ENCODE measurements around the gene FRAS1.

The FRAS1 gene

DNA sequence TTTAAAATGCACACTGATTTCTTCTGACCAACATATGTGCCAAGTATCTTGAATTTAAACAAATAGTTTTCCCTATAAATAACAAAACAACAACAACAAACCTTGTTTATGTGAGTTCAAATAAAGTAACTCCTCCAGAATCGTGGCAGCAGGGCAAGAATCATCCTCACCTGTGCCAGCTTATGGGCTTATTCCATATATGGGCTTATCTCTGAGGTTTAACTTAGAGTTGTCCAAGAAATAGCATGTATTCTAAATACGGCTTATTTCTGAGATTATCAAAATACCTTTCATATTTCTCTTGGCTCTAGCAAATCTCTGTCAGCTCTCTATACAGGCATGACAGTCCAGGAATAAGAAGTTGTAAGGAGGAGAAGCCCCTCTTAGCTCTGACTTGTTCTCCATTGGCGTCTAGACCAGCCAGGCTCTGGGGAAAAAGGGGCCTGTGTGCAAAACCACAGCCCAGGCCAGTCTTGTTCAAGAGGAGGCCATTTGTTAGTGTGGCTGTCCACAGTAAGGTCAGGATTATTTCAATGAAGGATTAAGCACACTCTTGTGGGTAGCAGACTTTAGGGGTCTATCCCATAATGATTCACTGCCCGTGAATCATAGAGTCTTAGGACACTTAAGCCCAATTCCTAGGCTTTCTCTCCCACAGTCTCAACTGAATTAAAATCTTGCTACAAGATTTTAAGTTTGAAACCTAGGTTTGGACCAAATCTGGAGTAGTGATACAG lies 63.2 kb downstream of the FRAS1 start:
- no peak for DNase-seq

GRCh38 chr4:78121338-78121904 lies 64.3 kb downstream of the FRAS1 start:
- no peak for DNase-seq

- peak; percentile 42 to 46 for DNase-seq
Observed at GRCh38 chr4:78125834-78126331, 68.8 kb downstream of the FRAS1 start.

GRCh38 chr4:78129383-78130108 lies 72.4 kb downstream of the FRAS1 start:
- no peak for DNase-seq

DNA sequence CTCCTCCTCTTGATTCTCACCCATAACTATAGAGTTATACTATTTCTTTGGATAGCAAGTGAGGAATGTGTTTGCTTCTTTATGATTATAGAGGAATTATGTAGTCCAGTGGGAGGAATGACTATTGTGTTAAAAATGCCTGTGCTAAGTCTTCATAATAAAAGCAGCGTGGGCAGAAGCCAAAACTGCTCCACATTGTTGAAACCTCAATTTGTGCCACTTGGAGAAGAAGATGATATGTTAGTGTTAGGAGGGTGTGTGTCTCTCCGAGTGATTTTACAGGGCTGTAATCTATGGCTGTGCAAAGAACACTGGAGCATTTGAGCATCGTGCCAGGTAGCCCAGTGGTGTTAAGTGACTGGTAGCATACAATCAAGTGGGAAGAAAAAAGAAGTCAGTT lies 74.3 kb downstream of the FRAS1 start:
- no peak for DNase-seq

DNA sequence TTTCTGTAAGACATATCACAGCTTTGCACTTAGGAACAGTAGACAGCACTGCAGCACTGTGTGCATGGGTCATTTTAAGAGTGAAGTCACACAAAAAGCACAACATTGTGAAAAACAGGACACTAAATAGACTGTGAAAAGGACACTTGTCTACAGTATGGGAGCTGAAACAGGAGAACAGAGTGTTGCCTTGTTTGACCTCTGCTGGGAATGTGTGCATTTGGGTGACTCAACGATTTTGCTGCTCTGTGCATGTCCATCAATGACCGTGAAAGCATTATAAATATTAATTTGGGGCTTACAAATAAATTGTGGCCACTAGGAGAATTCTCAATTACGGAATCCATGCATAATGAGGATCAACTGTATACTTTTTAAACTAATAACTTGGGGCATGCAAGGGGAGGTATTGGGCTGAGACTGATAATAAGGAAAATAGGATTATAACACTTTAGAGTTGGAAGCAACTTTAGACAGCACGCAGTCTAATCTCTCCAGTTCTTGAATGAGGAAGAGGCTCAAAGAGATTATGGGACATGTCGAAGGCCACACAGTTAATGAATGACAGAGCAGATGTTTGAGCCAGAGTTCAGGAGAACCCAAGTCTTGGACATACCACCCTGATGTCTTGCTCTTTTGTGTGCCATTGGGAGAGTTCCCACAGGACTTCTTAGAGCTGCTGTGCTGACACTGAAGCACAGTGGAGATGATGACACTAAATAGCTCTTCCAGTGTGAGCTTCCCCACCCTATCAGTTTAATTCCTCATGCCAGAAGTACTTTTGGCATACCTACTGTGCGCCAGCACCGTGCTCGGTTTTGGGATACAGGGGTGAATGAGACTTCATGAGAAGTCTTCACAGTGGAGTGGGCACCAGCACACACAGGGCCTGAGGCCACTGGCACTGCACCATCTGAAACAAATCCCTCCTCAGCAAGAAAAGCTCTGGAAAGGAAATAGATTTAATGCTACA lies 79.3 kb downstream of the FRAS1 start:
- no peak for DNase-seq

DNA sequence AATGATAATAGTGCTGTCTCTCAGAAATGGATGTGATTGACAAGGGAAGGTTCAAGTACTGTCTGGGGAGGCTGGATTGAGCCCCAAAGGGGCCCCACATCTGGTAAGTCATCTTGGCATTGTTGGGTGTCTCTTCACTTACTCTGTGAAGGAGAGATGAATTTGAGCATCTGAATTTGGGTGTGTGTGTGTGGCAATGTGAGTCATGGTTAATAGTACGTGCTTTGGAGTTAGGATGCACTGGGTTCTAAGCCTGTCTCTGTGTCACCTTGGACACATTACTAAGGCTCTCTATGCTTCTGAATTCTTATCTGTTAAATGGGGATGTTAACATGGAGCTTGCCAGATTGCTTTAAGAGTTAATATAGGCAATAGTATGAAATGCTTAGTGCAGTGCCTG lies 80.4 kb downstream of the FRAS1 start:
- DNase-seq, result no peak

GRCh38 chr4:78138252-78138651 lies 81.1 kb downstream of the FRAS1 start:
- no peak for DNase-seq

GRCh38 chr4:78143634-78144033 lies 86.5 kb downstream of the FRAS1 start:
- DNase-seq, result no peak

- DNase-seq, result no peak
Observed at GRCh38 chr4:78145008-78145407, 87.9 kb downstream of the FRAS1 start.

GRCh38 chr4:78145622-78146021 lies 88.5 kb downstream of the FRAS1 start:
- DNase-seq, result no peak

- no peak for DNase-seq
Observed at GRCh38 chr4:78149751-78150542, 92.8 kb downstream of the FRAS1 start.

GRCh38 chr4:78150543-78150864 lies 93.4 kb downstream of the FRAS1 start:
- DNase-seq, result no peak

DNA sequence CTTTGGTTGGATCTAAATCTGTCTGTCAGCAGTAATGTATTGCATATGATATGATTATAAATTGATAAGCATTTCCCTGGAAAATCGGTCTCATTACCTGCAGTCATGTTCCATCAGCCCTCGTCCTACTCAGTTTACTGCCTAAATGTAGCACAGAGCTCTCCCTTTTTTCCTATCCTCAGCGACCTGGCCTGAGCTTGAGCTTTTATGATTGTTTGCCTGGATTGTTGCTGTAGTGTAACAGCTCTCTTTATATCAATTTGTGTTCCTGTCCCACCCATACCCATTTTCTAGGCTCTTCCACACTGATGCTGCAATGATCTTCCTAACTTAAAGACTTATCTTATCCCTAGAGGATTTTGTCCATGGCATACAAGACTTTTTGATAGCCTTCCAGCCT lies 95.7 kb downstream of the FRAS1 start:
- no peak for DNase-seq

- DNase-seq, result no peak
Observed at GRCh38 chr4:78154972-78155590, 98.0 kb downstream of the FRAS1 start.

DNA sequence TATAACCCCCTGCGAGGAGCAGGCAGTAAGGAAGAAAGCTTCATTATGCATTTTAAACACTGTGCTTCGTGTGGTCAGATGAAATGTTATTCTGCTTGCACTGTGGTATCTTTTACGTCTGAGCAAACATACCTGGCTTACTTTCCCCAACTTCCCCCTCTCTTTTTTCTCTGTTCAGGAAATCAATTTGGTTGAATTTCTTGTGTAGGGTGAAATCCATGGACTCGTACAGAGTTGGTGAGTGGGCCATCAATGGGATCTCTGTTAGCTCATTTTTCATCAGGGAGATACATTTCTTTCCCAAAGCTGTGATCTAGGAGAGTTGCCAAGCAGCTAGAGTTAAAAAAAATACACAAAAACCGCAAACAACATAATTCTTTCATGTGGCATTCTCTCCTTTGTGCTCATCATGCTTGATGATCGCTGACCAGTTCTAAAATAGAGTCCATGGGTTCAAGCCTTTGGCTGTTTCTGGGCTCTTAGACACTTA lies 98.5 kb downstream of the FRAS1 start:
- no peak for DNase-seq

- DNase-seq, result no peak
Observed at GRCh38 chr4:78156520-78156919, 99.4 kb downstream of the FRAS1 start.

DNA sequence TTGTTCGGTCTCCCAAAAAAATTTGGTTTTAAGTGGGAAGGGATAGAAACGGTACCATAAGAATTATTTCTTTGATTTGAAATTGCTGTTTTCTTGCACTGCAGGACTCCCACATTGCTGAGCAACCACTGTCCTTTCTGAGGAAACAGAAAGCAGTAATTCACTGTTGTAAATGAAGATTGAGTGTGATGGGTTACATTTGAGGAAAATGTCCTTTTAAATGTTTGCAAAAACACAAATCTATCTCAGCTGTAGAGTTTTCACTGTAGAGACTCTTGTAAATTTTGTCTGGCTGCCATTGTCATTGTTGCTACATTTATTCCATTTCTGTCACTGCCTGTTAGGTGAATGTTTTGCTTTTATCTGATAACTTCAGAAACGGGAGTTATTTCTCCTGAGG lies 105.2 kb downstream of the FRAS1 start:
- DNase-seq, result no peak

GRCh38 chr4:78162821-78163220 lies 105.7 kb downstream of the FRAS1 start:
- DNase-seq, result no peak

GRCh38 chr4:78165758-78166157 lies 108.6 kb downstream of the FRAS1 start:
- DNase-seq, result no peak

GRCh38 chr4:78166622-78167021 lies 109.5 kb downstream of the FRAS1 start:
- no peak for DNase-seq

DNA sequence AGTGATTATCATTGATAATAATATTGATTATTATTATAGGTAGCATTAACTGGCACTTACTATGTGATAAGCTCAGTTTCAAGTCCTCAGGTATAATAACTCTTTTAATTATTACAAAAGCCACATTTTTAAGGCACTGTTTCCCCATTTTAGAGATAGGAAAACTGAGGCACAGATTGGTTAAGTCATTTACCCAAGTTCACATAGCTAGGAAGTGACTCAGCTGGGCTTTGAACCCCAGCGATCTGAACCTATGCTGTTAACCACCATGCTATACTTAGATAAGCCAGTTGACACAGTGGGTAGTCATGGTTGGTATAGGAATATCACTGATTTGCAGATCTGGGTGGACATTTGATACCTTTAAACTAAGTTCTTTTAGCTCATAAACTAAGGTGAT lies 110.4 kb downstream of the FRAS1 start:
- DNase-seq, result no peak

Measured in SHP77 (cell line).